A549 (cell line): ENCODE data around the gene TRMU.

Source experiments
- POLR2A ChIP-seq: IDR thresholded peaks from 2 replicates; pipeline ENCODE4 v1.6.1; 2012; ENCODE audit warnings: mild to moderate bottlenecking, low read length
- SMC3 ChIP-seq: fragments of >200 bp; sonication (Bioruptor Twin); formaldehyde crosslinking; IDR thresholded peaks from 3 replicates; pipeline ENCODE4 v1.6.1; 2018; ENCODE audit warnings: inconsistent platforms
- ZC3H11A ChIP-seq: fragments of 450-650 bp; IDR thresholded peaks from 2 replicates; pipeline ENCODE4 v1.6.1; 2014; ENCODE audit warnings: antibody characterized with exemption, mild to moderate bottlenecking
- TF ChIP-seq, protein P1 (sequence below): fragments of 200-600 bp; sonication (generic); IDR thresholded peaks from 2 replicates; pipeline ENCODE4 v1.6.1; 2016; ENCODE audit warnings: antibody characterized with exemption, mild to moderate bottlenecking, moderate library complexity
- TF ChIP-seq, protein P2 (sequence below): fragments of >200 bp; sonication (Bioruptor Twin); formaldehyde crosslinking; IDR thresholded peaks from 3 replicates; pipeline ENCODE4 v1.5.1; 2016

DNA sequence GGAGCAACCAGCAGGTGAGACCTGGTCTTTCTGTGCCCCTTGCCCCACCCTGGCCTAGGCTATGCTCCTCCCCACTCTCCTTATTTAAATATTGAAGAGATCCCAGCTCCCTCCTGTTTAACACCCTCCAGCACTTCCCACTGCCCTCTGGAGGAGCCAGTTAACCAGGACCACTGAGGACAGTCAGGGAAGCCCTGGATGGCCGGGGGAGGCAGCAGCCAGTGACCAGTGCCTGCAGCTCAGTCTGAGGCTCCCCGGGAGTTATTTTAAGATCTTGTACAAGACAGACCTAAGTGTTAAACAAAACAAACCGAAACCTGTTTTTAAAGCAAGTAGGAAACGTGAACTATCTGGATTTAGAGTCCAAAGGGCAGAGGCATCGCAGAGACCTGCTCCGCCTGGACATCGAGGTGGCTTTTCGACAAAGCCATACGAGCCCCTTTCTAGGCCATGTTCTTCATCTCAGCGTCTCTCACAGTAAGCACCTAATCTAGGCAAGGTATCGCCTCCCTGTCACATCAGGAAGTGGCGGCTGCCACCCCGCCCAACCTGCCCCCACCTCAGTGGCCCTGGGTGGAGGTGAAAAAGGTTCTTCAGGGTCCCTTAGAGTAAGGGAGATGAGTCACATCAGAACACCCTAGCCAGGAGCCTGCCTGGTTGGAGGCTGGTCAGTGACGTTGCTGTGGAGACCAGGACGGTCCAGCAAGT lies 35.2 kb downstream of the TRMU start:
- TF ChIP-seq, protein P1, sequence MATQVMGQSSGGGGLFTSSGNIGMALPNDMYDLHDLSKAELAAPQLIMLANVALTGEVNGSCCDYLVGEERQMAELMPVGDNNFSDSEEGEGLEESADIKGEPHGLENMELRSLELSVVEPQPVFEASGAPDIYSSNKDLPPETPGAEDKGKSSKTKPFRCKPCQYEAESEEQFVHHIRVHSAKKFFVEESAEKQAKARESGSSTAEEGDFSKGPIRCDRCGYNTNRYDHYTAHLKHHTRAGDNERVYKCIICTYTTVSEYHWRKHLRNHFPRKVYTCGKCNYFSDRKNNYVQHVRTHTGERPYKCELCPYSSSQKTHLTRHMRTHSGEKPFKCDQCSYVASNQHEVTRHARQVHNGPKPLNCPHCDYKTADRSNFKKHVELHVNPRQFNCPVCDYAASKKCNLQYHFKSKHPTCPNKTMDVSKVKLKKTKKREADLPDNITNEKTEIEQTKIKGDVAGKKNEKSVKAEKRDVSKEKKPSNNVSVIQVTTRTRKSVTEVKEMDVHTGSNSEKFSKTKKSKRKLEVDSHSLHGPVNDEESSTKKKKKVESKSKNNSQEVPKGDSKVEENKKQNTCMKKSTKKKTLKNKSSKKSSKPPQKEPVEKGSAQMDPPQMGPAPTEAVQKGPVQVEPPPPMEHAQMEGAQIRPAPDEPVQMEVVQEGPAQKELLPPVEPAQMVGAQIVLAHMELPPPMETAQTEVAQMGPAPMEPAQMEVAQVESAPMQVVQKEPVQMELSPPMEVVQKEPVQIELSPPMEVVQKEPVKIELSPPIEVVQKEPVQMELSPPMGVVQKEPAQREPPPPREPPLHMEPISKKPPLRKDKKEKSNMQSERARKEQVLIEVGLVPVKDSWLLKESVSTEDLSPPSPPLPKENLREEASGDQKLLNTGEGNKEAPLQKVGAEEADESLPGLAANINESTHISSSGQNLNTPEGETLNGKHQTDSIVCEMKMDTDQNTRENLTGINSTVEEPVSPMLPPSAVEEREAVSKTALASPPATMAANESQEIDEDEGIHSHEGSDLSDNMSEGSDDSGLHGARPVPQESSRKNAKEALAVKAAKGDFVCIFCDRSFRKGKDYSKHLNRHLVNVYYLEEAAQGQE = no peak
- TF ChIP-seq SMC3 (no peak), POLR2A (no peak), ZC3H11A (no peak)
- TF ChIP-seq, protein P2, sequence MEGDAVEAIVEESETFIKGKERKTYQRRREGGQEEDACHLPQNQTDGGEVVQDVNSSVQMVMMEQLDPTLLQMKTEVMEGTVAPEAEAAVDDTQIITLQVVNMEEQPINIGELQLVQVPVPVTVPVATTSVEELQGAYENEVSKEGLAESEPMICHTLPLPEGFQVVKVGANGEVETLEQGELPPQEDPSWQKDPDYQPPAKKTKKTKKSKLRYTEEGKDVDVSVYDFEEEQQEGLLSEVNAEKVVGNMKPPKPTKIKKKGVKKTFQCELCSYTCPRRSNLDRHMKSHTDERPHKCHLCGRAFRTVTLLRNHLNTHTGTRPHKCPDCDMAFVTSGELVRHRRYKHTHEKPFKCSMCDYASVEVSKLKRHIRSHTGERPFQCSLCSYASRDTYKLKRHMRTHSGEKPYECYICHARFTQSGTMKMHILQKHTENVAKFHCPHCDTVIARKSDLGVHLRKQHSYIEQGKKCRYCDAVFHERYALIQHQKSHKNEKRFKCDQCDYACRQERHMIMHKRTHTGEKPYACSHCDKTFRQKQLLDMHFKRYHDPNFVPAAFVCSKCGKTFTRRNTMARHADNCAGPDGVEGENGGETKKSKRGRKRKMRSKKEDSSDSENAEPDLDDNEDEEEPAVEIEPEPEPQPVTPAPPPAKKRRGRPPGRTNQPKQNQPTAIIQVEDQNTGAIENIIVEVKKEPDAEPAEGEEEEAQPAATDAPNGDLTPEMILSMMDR = no peak
